Measurements from ENCODE around the gene TRPV5.

TRPV5 gene

GRCh38 chr7:142961973-142962926 lies 28.7 kb upstream of the TRPV5 start, which contains the start of gene KEL:
Gene KEL (minus strand): TSS chr7:142962363. CDS start chr7:142962206, 157 bp downstream.
- no peak for TF ChIP-seq CTCF (IDR thresholded peaks at IDR 0.05)

- TF ChIP-seq CTCF (IDR thresholded peaks at IDR 0.05): no peak
Measured at GRCh38 chr7:142961595-142961972, 28.0 kb upstream of the TRPV5 start.

GRCh38 chr7:142960955-142961512 lies 27.5 kb upstream of the TRPV5 start:
- TF ChIP-seq CTCF (IDR thresholded peaks at IDR 0.05): peak; percentile 48

- no peak for TF ChIP-seq CTCF (IDR thresholded peaks at IDR 0.05)
Measured at GRCh38 chr7:142959202-142959601, 25.7 kb upstream of the TRPV5 start.

GRCh38 chr7:142957723-142958122 lies 24.2 kb upstream of the TRPV5 start:
- no peak for TF ChIP-seq CTCF (IDR thresholded peaks at IDR 0.05)

- no peak for TF ChIP-seq CTCF (IDR thresholded peaks at IDR 0.05)
Measured at GRCh38 chr7:142956951-142957623, 23.5 kb upstream of the TRPV5 start.

GRCh38 chr7:142954680-142955268 lies 21.2 kb upstream of the TRPV5 start:
- no peak for TF ChIP-seq CTCF (IDR thresholded peaks at IDR 0.05)
